SK-N-SH (cell line): ENCODE data around the gene ITCH.

Experiments used
- CTCF ChIP-seq: fragments of 200-600 bp; sonication (generic); IDR thresholded peaks from 2 replicates; pipeline ENCODE4 v1.6.1; 2017; ENCODE audit warnings: antibody characterized with exemption, mild to moderate bottlenecking, moderate library complexity
- EP300 ChIP-seq, 2 experiments: IDR thresholded peaks; 2 replicates each; pipeline versions ENCODE4 v1.4.0 to v1.6.1; 2012; ENCODE audit warnings: borderline replicate concordance in 1 of 2, low read depth in 1 of 2, low read length in 1 of 2
- MAX ChIP-seq: IDR thresholded peaks from 2 replicates; pipeline ENCODE4 v1.4.0; 2012; ENCODE audit warnings: low read depth
- MXI1 ChIP-seq: IDR thresholded peaks from 2 replicates; pipeline ENCODE4 v1.6.1; 2012; ENCODE audit warnings: mild to moderate bottlenecking, low read depth, low read length, improper control_type of control experiment
- RAD21 ChIP-seq: IDR thresholded peaks from 2 replicates; pipeline ENCODE4 v1.6.1; 2012; ENCODE audit warnings: mild to moderate bottlenecking, low read length
- REST ChIP-seq: IDR thresholded peaks from 2 replicates; pipeline ENCODE4 v1.6.1; 2012; ENCODE audit warnings: mild to moderate bottlenecking, low read depth, low read length, moderate library complexity
- SMC3 ChIP-seq: IDR thresholded peaks from 2 replicates; pipeline ENCODE4 v1.6.1; 2012; ENCODE audit warnings: low read depth, low read length, improper control_type of control experiment
- TF ChIP-seq, protein P1 (sequence below): IDR thresholded peaks from 2 replicates; pipeline ENCODE4; 2012

DNA sequence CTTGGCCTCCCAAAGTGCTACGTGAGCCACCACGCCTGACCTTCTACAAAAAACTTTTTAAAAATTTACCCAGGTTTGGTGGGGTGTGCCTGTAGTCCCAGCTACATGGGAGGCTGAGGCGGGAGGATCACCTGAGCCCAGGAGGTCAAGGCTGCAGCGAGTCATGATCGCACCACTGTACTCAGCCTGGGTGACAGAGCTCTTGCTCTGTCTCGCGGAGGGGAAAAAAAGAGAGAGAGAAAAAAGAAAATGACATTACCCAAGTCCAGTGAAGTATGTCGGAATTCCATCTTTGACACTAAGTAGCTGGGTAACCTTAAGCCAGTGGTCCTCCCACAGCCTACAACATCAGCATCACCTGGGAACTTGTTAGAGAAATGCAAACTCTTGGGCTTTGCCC lies 176.7 kb downstream of the ITCH start:
- no peak for TF ChIP-seq MXI1
- no peak for TF ChIP-seq MAX
- TF ChIP-seq REST: no peak
- no peak for TF ChIP-seq CTCF
- TF ChIP-seq SMC3: no peak
- no peak for TF ChIP-seq EP300 (IDR thresholded peaks at IDR 0.05; ENCODE audit: borderline replicate concordance in 1 of 2, low read depth in 1 of 2, low read length in 1 of 2)
- no peak for TF ChIP-seq RAD21
- TF ChIP-seq, protein P1, sequence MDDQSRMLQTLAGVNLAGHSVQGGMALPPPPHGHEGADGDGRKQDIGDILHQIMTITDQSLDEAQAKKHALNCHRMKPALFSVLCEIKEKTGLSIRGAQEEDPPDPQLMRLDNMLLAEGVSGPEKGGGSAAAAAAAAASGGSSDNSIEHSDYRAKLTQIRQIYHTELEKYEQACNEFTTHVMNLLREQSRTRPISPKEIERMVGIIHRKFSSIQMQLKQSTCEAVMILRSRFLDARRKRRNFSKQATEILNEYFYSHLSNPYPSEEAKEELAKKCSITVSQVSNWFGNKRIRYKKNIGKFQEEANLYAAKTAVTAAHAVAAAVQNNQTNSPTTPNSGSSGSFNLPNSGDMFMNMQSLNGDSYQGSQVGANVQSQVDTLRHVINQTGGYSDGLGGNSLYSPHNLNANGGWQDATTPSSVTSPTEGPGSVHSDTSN: no peak
